ENCODE data around the gene LYRM1. TPM values are rescaled to one million over a fixed set of nuclear protein-coding genes. Genes with fewer than 3 reads are reported as not detected.
A peak's percentile ranks its signal among the peaks of the same experiment; 100 is the strongest.

Gene LYRM1
- total RNA-seq, 2 donors from 2014 or later = 26.1 to 64.5 TPM

GRCh38 chr16:20901068-20901435, 481 bp downstream of the LYRM1 start:
- intact Hi-C loops (cut with DNase I) = loop anchor here (5.0 kb wide), 1 partner anchor 49 kb away; no protein-coding TSS in a partner anchor
- Histone ChIP-seq H3K9me3 (no peaks in the 10 kb centered on the region), H3K27ac (peak overlapping the region; percentile 97), H3K4me1 (replicated peaks) (peaks cover 7% of the 10 kb centered on the region), H3K27me3 (replicated peaks; ENCODE audit: insufficient read depth) (no peaks in the 10 kb centered on the region), H3K36me3 (no peaks in the 10 kb centered on the region), H3K4me3 (peak overlapping the region; percentile 57 to 73)
- no peak for TF ChIP-seq POLR2A (IDR thresholded peaks at IDR 0.05)
- TF ChIP-seq CTCF (IDR thresholded peaks at IDR 0.05) = no peak
- TF ChIP-seq POLR2AphosphoS5 (IDR thresholded peaks at IDR 0.05) = no peak
- WGBS = under 1% methylated on average over 20 of the region's 20 CpGs
- no peak for DNase-seq (ENCODE audit: low spot score)

- Histone ChIP-seq H3K4me3 (peak overlapping the region; percentile 57 to 73), H3K36me3 (no peaks in the 10 kb centered on the region), H3K4me1 (replicated peaks) (peaks cover 10% of the 10 kb centered on the region), H3K9me3 (no peaks in the 10 kb centered on the region), H3K27ac (peak overlapping the region; percentile 97), H3K27me3 (replicated peaks; ENCODE audit: insufficient read depth) (no peaks in the 10 kb centered on the region)
- 19% methylated on average over 27 of the region's 27 CpGs for WGBS
- TF ChIP-seq POLR2A (IDR thresholded peaks at IDR 0.05) (peak; percentile 60), CTCF (IDR thresholded peaks at IDR 0.05) (no peak), POLR2AphosphoS5 (IDR thresholded peaks at IDR 0.05) (peak; percentile 67)
- intact Hi-C loops (cut with DNase I) = loop anchor here (5.0 kb wide), 1 partner anchor 49 kb away; no protein-coding TSS in a partner anchor
- peak; percentile 57 for DNase-seq (ENCODE audit: low spot score)
Observed at GRCh38 chr16:20901436-20902112, 1.0 kb downstream of the LYRM1 start.

GRCh38 chr16:20902426-20902825, 1.9 kb downstream of the LYRM1 start:
- TF ChIP-seq POLR2AphosphoS5 (IDR thresholded peaks at IDR 0.05) (no peak), CTCF (IDR thresholded peaks at IDR 0.05) (no peak), POLR2A (IDR thresholded peaks at IDR 0.05) (no peak)
- no peak overlapping the region for H3K4me3 ChIP-seq
- intact Hi-C loops (cut with DNase I) = loop anchor here (5.0 kb wide), 1 partner anchor 50 kb away; no protein-coding TSS in a partner anchor
- H3K4me1 ChIP-seq (replicated peaks) = peaks cover 10% of the 10 kb centered on the region
- WGBS = 55% methylated on average over 6 of the region's 6 CpGs
- no peaks in the 10 kb centered on the region for H3K36me3 ChIP-seq
- no peaks in the 10 kb centered on the region for H3K27me3 ChIP-seq (replicated peaks; ENCODE audit: insufficient read depth)
- no peaks in the 10 kb centered on the region for H3K9me3 ChIP-seq
- no peak for DNase-seq (ENCODE audit: low spot score)
- peak overlapping the region in 1 of 2 donors; percentile 97 for H3K27ac ChIP-seq

GRCh38 chr16:20903116-20903898, 2.7 kb downstream of the LYRM1 start:
- DNase-seq (ENCODE audit: low spot score) = no peak
- no peak overlapping the region for H3K4me3 ChIP-seq
- H3K36me3 ChIP-seq = no peaks in the 10 kb centered on the region
- peaks cover 10% of the 10 kb centered on the region for H3K4me1 ChIP-seq (replicated peaks)
- no peaks in the 10 kb centered on the region for H3K9me3 ChIP-seq
- TF ChIP-seq POLR2A (IDR thresholded peaks at IDR 0.05) (no peak), POLR2AphosphoS5 (IDR thresholded peaks at IDR 0.05) (no peak), CTCF (IDR thresholded peaks at IDR 0.05) (no peak)
- H3K27me3 ChIP-seq (replicated peaks; ENCODE audit: insufficient read depth) = no peaks in the 10 kb centered on the region
- intact Hi-C loops (cut with DNase I) = loop anchor here (5.0 kb wide), 1 partner anchor 51 kb away; no protein-coding TSS in a partner anchor
- 88% methylated on average over 5 of the region's 5 CpGs for whole genome bisulfite sequencing
- peak overlapping the region in 1 of 2 donors; percentile 97 for H3K27ac ChIP-seq
